Epidermal melanocyte (primary cell): Measurements from ENCODE around the gene FAM24A.

Experiments used
- DNase-seq: peaks from one replicate; pipeline ENCODE4 v3.0.0; 2011; ENCODE audit warnings: low spot score; ENCODE audit not compliant: insufficient read length

FAM24A gene

DNA sequence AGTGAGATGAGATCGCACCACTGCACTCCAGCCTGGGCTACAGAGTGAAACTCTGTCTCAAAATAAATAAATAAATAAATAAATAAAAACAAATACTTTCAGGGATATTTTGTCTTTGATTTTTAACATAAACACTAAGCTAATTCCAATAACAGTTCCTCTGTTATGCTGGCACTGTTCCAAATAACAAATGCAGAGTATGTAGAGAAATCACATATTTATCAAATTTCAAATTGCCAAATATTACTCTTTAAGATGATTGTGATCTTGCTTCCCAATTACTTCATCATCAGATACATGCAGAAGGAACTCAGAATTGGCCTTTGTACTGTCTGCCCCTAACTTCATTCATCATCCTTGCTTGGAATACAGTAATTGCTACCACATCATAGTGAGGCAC is 19.7 kb downstream of the FAM24A start:
- DNase-seq: no peak

- DNase-seq: no peak
Measured at GRCh38 chr10:122931088-122931906, 20.9 kb downstream of the FAM24A start.

DNA sequence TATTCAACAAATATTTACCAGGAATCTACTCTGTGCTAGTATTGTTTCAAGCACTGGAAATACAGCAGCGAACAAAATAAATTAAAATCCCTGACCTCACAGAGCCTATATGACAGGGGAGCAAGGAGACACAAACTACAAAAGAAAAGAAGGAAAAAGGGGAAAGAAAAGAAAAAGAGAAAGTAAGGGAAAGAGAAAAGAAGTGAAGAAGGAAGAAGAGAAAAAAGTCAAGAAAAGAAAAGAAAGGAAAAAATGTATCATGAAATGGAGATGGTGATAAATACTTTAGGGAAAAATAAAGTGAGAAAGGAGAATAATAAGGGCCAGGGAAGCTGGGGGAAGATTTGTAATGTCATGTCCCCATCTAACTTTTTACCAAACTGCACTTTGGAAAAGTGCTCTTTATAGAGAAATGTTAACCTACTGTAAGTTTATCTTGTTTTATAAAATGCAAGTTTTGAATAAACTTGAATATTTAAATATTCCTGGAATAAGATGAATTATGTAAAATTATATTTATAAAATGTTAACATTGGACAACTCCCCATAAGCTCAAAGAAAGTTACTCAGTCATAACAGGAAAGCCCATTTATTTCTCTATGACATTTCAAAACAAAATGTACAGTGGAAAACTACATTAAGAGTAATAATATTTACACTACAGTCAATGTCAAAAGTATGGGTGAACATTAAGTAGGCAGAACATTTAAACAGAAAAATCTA is 28.9 kb downstream of the FAM24A start:
- DNase-seq: no peak

GRCh38 chr10:122939856-122940543 is 29.6 kb downstream of the FAM24A start:
- DNase-seq: no peak

DNA sequence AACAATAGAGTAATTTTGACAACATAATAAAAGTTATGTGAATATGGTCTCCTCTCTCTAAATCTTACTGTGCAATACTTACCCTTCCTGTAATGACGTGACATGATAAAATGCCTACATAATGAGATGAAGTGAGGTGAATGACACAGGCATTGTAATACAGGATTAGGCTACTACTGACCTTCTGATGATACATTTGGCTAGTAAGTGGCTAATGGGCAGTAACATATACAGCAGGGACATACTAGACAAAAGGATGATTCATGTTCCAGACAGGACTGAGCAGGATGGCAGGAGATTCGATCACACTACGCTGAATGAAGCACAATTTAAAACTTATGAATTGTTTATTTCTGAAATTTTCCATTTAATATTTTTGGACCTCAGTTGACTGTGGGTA is 38.9 kb downstream of the FAM24A start:
- DNase-seq: no peak

- peak; percentile 96 for DNase-seq
Measured at GRCh38 chr10:122953902-122954730, 43.7 kb downstream of the FAM24A start, which contains the start of gene C10orf88. Gene C10orf88 (minus strand): TSS chr10:122954227. CDS start chr10:122954178, 49 bp downstream.

GRCh38 chr10:122954731-122955050 is 44.3 kb downstream of the FAM24A start:
- DNase-seq: no peak

DNA sequence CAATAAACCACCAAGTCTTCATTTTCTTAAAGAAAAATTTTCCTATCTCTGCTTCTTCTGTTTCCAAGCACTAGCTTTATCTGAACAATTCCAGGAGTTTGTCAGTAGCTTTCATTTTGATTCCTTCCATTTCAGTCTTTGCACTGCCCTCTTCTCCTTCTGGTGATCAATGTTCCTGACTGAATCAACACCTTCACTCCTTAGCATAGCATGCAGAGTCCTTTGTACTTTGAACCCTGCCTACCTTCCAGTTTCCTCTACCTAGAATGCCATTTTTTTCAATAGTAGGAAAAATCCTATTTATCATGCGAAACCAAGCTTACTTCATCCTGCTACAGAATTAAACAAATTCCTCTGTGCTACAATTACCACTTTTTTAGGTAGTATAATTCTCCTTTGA is 45.5 kb downstream of the FAM24A start:
- DNase-seq: no peak

- DNase-seq: no peak
Measured at GRCh38 chr10:122957474-122957873, 47.1 kb downstream of the FAM24A start.

GRCh38 chr10:122962405-122962804 is 52.0 kb downstream of the FAM24A start:
- DNase-seq: no peak
